SU-DHL-6 (cell line): ENCODE results near the gene ARL10.

Experiments
- H2AFZ ChIP-seq: fragments of 200-600 bp; sonication (generic); 2 replicates; pipeline ENCODE4 v1.6.1; 2014; ENCODE audit warnings: low read depth, mild to moderate bottlenecking, moderate library complexity, mixed read lengths, antibody characterized with exemption, low read length; ENCODE audit not compliant: severe bottlenecking
- H3F3A ChIP-seq: fragments of 200-600 bp; shearing (Covaris generic); 2 replicates; pipeline ENCODE4 v1.6.0; 2016; ENCODE audit warnings: antibody characterized with exemption, mild to moderate bottlenecking; ENCODE audit not compliant: insufficient read depth
- H3K27ac ChIP-seq: fragments of 200-600 bp; sonication (generic); 2 replicates; pipeline ENCODE4 v1.5.1; 2016; ENCODE audit warnings: low read depth, mild to moderate bottlenecking, low read length, moderate library complexity, mixed read lengths
- H3K27me3 ChIP-seq: fragments of 200-600 bp; sonication (generic), shearing (Covaris generic); 2 replicates; pipeline ENCODE4 v1.6.0; 2014; ENCODE audit warnings: mild to moderate bottlenecking, low read length
- H3K36me3 ChIP-seq: fragments of 200-600 bp; sonication (generic); 2 replicates; pipeline ENCODE4 v1.6.1; 2014; ENCODE audit warnings: mild to moderate bottlenecking, low read length, mixed read lengths
- H3K4me2 ChIP-seq: fragments of 300-600, 200-600 bp; shearing (Covaris generic), sonication (generic); 2 replicates; pipeline ENCODE4 v1.6.0; 2014; ENCODE audit warnings: low read length, low read depth, mild to moderate bottlenecking; ENCODE audit not compliant: poor library complexity, severe bottlenecking
- H3K4me3 ChIP-seq: fragments of 200-600 bp; sonication (generic); 2 replicates; pipeline ENCODE4 v1.5.1; 2014; ENCODE audit warnings: antibody characterized with exemption, low read length, mild to moderate bottlenecking, mixed read lengths; ENCODE audit not compliant: insufficient read depth, poor library complexity, severe bottlenecking
- H3K79me2 ChIP-seq: fragments of 200-600 bp; sonication (generic); 2 replicates; pipeline ENCODE4 v1.6.1; 2014; ENCODE audit warnings: mild to moderate bottlenecking, low read length, moderate library complexity; ENCODE audit not compliant: insufficient read depth
- H3K9ac ChIP-seq: fragments of 200-600 bp; sonication (generic); 2 replicates; pipeline ENCODE4 v1.7.0; 2014; ENCODE audit warnings: mild to moderate bottlenecking, low read length
- H3K9me2 ChIP-seq: fragments of 200-600 bp; sonication (generic); replicated peaks from 2 replicates; pipeline ENCODE4 v1.6.1; 2014; ENCODE audit warnings: low read length; ENCODE audit not compliant: insufficient read depth
- H3K9me3 ChIP-seq: fragments of 200-600 bp; sonication (generic); 2 replicates; pipeline ENCODE4 v1.6.1; 2014; ENCODE audit warnings: low read length, mixed read lengths; ENCODE audit not compliant: insufficient read depth
- H4K20me1 ChIP-seq: fragments of 200-600 bp; sonication (generic); 2 replicates; pipeline ENCODE4 v1.6.1; 2014; ENCODE audit warnings: low read depth, mild to moderate bottlenecking, antibody characterized with exemption, low read length, moderate library complexity, mixed read lengths
- CTCF ChIP-seq: fragments of 200-600 bp; sonication (generic); IDR thresholded peaks from one replicate; pipeline ENCODE4 v1.5.1; 2017; ENCODE audit warnings: antibody characterized with exemption, mild to moderate bottlenecking, low read length, moderate library complexity; ENCODE audit not compliant: insufficient read depth, poor library complexity, severe bottlenecking
- EZH2phosphoT487 ChIP-seq: fragments of 200-600 bp; sonication (generic), shearing (Covaris generic); conservative IDR thresholded peaks from 2 replicates; pipeline ENCODE4 v1.6.1; 2018; ENCODE audit warnings: mild to moderate bottlenecking, antibody characterized with exemption, low read length, moderate library complexity, mixed read lengths

The ARL10 gene

DNA sequence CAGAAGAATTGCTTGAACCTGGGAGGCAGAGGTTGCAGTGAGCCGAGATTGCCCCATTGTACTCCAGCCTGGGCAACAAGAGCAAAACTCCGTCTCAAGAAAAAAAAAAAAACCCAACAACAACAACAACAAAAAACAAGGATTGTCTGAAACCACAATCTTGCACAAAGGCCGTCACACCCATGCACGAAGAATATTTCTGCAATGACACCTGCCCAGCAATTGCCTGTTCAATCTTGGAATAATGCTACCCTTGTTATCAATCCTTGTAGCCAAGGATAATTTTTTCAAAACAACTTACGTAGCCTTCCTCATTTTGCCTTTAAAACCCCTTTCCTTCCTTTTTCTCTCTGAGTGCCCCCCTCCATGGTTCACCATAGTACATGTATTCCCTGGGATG, 54.8 kb downstream of the ARL10 start:
- H3K27me3 ChIP-seq = no peaks in the 10 kb centered on the region
- no peaks in the 10 kb centered on the region for H3K36me3 ChIP-seq
- H3K9ac ChIP-seq = no peak overlapping the region
- peaks cover 1% of the 10 kb centered on the region; the same call in 1 of the 2 replicates for H3K9me3 ChIP-seq
- no peak overlapping the region for H2AFZ ChIP-seq
- no peak overlapping the region for H3K4me3 ChIP-seq
- no peaks in the 10 kb centered on the region for H3K9me2 ChIP-seq
- no peak for TF ChIP-seq EZH2phosphoT487
- TF ChIP-seq CTCF = no peak
- peaks cover 5% of the 10 kb centered on the region; the same call in 1 of the 2 replicates for H3K79me2 ChIP-seq
- H3K4me2 ChIP-seq = no peak overlapping the region
- H3F3A ChIP-seq = no peaks in the 10 kb centered on the region
- no peak overlapping the region for H3K27ac ChIP-seq
- H4K20me1 ChIP-seq = no peaks in the 10 kb centered on the region

DNA sequence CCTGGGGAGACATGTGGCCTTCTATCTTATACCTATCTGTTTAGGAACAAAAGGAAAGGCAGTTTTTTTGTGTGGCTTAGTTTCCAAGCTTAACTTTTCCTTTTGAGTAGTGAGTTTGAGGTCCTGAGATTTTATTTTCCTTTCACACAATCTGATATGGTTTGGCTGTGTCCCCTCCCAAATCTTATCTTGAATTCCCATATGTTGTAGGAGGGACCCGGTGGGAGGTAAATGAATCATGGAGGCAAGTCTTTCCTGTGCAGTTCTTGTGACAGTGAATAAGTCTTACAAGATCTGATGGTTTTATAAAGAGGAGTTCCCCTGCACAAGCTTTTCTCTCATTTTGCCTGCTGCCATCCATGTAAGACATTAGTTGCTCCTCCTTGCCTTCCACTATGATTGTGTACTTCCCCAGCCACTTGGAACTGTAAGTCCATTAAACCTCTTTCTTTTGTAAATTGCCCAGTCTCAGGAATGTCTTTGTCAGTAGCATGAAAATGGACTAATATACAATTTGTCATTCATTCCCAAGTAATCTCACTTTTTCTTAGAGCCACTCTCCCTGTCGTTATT, 55.8 kb downstream of the ARL10 start:
- Histone ChIP-seq H3K9me3 (peaks cover 3% of the 10 kb centered on the region; the same call in 1 of the 2 replicates), H3F3A (no peaks in the 10 kb centered on the region)
- TF ChIP-seq EZH2phosphoT487 (no peak), CTCF (no peak)

GRCh38 chr5:176424181-176424580, 58.9 kb downstream of the ARL10 start:
- Histone ChIP-seq H3K4me3 (no peak overlapping the region), H3K4me2 (no peak overlapping the region), H3K79me2 (no peaks in the 10 kb centered on the region), H3K27ac (no peak overlapping the region), H3K9me3 (peaks cover 3% of the 10 kb centered on the region; the same call in 1 of the 2 replicates), H3K9me2 (no peaks in the 10 kb centered on the region), H4K20me1 (no peaks in the 10 kb centered on the region), H2AFZ (no peak overlapping the region), H3K9ac (no peak overlapping the region), H3K27me3 (no peaks in the 10 kb centered on the region), H3K36me3 (peaks cover 3% of the 10 kb centered on the region; the same call in 1 of the 2 replicates), H3F3A (no peaks in the 10 kb centered on the region)
- no peak for TF ChIP-seq CTCF
- TF ChIP-seq EZH2phosphoT487 = no peak

More for the DNA sequence above, 55.8 kb downstream of the ARL10 start:
- Histone ChIP-seq H3K79me2 (no peaks in the 10 kb centered on the region), H3K4me3 (no peak overlapping the region), H3K4me2 (no peak overlapping the region), H3K27me3 (no peaks in the 10 kb centered on the region), H3K27ac (no peak overlapping the region), H3K9me2 (no peaks in the 10 kb centered on the region), H4K20me1 (no peaks in the 10 kb centered on the region), H3K36me3 (peaks cover 2% of the 10 kb centered on the region; the same call in 1 of the 2 replicates), H2AFZ (no peak overlapping the region), H3K9ac (no peak overlapping the region)
